GM21576 (cell line): Measurements from ENCODE around the gene RHBDD1.

Experiments used
- ATAC-seq: cut with Tn5 transposase; IDR thresholded peaks from one replicate; pipeline ENCODE4 v1.9.1; 2021; ENCODE audit warnings: mild to moderate bottlenecking, moderate library complexity; ENCODE audit not compliant: unreplicated experiment

The RHBDD1 gene

GRCh38 chr2:226835796-226836547 lies at the start of gene RHBDD1:
Gene RHBDD1 (plus strand): TSS chr2:226836054. CDS start chr2:226864694, 28,640 bp downstream.
- ATAC-seq, result peak; percentile 84

- ATAC-seq, result no peak
Observed at GRCh38 chr2:226788064-226788463, 47.8 kb upstream of the RHBDD1 start.

GRCh38 chr2:226788881-226789490 lies 46.9 kb upstream of the RHBDD1 start:
- ATAC-seq, result no peak

- no peak for ATAC-seq
Observed at GRCh38 chr2:226790011-226790410, 45.8 kb upstream of the RHBDD1 start.

GRCh38 chr2:226790431-226790830 lies 45.4 kb upstream of the RHBDD1 start:
- ATAC-seq, result no peak

GRCh38 chr2:226791056-226791486 lies 44.8 kb upstream of the RHBDD1 start:
- ATAC-seq, result peak; percentile 52

GRCh38 chr2:226791487-226792081 lies 44.3 kb upstream of the RHBDD1 start:
- ATAC-seq, result peak; percentile 98

GRCh38 chr2:226792155-226792881 lies 43.5 kb upstream of the RHBDD1 start:
- no peak for ATAC-seq

- ATAC-seq, result no peak
Observed at GRCh38 chr2:226793646-226794045, 42.2 kb upstream of the RHBDD1 start.

- no peak for ATAC-seq
Observed at GRCh38 chr2:226794196-226794661, 41.6 kb upstream of the RHBDD1 start.

- ATAC-seq, result no peak
Observed at GRCh38 chr2:226794751-226795171, 41.1 kb upstream of the RHBDD1 start.

GRCh38 chr2:226795281-226796011 lies 40.4 kb upstream of the RHBDD1 start:
- ATAC-seq, result no peak

GRCh38 chr2:226796012-226796839 lies 39.6 kb upstream of the RHBDD1 start:
- ATAC-seq, result no peak

GRCh38 chr2:226796840-226797288 lies 39.0 kb upstream of the RHBDD1 start:
- ATAC-seq, result no peak

- no peak for ATAC-seq
Observed at GRCh38 chr2:226797289-226797988, 38.4 kb upstream of the RHBDD1 start.

GRCh38 chr2:226797989-226798421 lies 37.8 kb upstream of the RHBDD1 start:
- no peak for ATAC-seq

GRCh38 chr2:226798422-226799210 lies 37.2 kb upstream of the RHBDD1 start:
- ATAC-seq, result peak; percentile 32
